ENCODE results near the gene FAM83D. TPM values are rescaled to one million over a fixed set of nuclear protein-coding genes. Genes with fewer than 3 reads are reported as not detected.
"Not testable (repeated sequence)": the region's sequence is repeated elsewhere in the genome, so short reads cannot be mapped to it uniquely, and the experiment has no call there.

The FAM83D gene
- total RNA-seq, 1 donor from 2014 or later, result 4.6 TPM

DNA sequence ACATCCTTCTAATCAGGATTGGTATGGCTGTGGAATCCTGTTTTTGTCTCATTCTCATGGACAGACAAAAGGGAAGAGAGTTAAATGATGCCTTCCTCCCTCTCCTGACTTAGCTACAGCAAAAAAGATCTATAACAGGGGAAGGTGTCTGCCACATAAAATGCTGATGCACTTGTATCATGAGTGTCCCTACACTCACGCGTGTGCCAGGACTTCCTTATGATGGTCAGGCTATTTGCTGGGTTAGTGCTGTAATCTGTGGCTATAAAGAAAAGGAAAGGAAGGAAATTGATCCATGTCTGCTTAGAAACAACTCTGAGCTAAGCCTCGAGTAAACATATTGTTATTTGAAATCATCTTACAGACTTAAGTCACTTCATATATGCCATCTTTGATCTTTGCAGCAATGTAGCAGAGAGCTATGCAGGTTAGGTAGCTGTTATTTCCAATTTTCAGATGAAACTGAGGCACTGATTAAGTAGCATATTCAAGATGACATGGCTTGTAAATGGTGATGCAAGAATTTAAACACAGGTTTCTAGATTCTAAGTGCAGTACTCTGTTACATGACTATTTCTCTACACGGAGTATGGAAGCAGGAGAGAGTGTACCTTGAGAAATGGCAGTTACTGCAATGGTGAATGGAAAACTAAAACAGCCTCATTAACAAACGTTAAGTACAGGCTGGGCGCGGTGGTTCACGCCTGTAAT lies 27.6 kb downstream of the FAM83D start:
- Mint-ChIP-seq H3K9me3 (ENCODE audit: unreplicated experiment) (no peaks in the 10 kb centered on the region), H3K4me1 (ENCODE audit: unreplicated experiment) (no peaks in the 10 kb centered on the region), H3K27ac (ENCODE audit: unreplicated experiment) (no peak overlapping the region), H3K36me3 (ENCODE audit: unreplicated experiment) (peaks cover 4% of the 10 kb centered on the region), H3K4me3 (ENCODE audit: unreplicated experiment) (no peak overlapping the region), H3K27me3 (ENCODE audit: unreplicated experiment) (no peaks in the 10 kb centered on the region)
- DNase-seq (ENCODE audit: extremely low spot score, unreplicated experiment), result no peak
- TF ChIP-seq, protein P1, sequence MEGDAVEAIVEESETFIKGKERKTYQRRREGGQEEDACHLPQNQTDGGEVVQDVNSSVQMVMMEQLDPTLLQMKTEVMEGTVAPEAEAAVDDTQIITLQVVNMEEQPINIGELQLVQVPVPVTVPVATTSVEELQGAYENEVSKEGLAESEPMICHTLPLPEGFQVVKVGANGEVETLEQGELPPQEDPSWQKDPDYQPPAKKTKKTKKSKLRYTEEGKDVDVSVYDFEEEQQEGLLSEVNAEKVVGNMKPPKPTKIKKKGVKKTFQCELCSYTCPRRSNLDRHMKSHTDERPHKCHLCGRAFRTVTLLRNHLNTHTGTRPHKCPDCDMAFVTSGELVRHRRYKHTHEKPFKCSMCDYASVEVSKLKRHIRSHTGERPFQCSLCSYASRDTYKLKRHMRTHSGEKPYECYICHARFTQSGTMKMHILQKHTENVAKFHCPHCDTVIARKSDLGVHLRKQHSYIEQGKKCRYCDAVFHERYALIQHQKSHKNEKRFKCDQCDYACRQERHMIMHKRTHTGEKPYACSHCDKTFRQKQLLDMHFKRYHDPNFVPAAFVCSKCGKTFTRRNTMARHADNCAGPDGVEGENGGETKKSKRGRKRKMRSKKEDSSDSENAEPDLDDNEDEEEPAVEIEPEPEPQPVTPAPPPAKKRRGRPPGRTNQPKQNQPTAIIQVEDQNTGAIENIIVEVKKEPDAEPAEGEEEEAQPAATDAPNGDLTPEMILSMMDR (IDR thresholded peaks at IDR 0.05), result no peak

DNA sequence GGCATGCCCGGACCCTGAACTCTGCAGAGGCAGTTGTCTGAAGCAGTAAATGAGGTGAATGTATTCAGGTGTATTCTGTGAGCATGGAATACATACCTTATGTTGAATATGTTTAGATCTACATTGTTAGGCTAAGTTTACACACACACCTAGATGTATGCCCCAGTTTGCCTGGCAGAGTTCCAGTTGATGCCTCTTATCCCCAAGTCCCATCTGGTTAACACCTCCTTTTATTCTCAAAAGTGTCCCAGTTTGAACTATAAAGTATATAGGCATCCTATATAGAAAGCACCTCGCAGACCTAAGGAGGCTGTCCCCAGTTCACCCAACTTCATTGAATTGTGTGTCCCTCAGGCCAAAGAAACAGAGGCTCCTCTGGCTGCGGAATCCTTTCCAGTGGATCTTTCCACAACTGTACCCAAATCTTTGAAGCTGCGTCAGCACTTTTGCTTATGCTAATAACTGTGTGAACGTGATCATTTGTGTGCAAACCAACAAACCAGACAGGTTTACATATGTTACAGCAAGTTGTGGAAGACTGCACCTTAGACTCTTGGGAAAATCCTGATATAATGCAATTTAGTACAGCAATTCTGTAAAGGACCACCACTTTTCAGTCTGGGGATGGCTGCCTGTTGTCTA lies 31.1 kb downstream of the FAM83D start:
- TF ChIP-seq, protein P1 (IDR thresholded peaks at IDR 0.05), result no peak
- Mint-ChIP-seq H3K4me1 (ENCODE audit: unreplicated experiment) (peaks cover 9% of the 10 kb centered on the region), H3K4me3 (ENCODE audit: unreplicated experiment) (no peak overlapping the region), H3K27ac (ENCODE audit: unreplicated experiment) (no peak overlapping the region), H3K9me3 (ENCODE audit: unreplicated experiment) (no peaks in the 10 kb centered on the region), H3K27me3 (ENCODE audit: unreplicated experiment) (no peaks in the 10 kb centered on the region), H3K36me3 (ENCODE audit: unreplicated experiment) (no peaks in the 10 kb centered on the region)
- DNase-seq (ENCODE audit: extremely low spot score, unreplicated experiment), result no peak

DNA sequence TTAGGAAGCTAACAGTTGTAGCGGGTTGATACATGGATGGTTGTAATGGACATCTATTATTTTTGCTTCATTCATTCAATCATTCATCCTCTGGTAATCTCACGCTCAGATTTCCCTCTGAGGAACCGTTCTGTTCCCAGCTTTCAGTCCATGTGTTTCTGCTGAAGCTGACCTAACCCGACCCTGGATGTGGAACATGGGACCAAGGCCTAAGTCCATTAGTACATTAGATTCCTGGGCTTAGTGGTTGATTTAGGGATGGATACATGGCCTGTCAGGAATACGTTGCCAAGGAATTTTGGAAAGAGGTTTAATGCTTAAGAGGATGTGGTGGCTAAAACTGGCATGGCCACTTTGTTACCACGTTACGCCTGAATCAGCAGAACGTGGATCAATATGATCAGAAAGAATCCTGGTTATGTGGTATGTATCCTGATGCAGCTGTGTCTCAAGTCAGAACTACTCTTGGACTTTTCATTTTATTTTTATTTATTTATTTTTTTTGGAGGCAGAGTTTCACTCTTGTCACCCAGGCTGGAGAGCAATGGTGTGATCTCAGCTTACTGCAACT lies 31.8 kb downstream of the FAM83D start:
- H3K27ac Mint-ChIP-seq (ENCODE audit: unreplicated experiment), result no peak overlapping the region
- TF ChIP-seq, protein P1 (IDR thresholded peaks at IDR 0.05), result no peak
- H3K4me3 Mint-ChIP-seq (ENCODE audit: unreplicated experiment), result no peak overlapping the region
- no peaks in the 10 kb centered on the region for H3K9me3 Mint-ChIP-seq (ENCODE audit: unreplicated experiment)
- peaks cover 15% of the 10 kb centered on the region for H3K4me1 Mint-ChIP-seq (ENCODE audit: unreplicated experiment)
- H3K36me3 Mint-ChIP-seq (ENCODE audit: unreplicated experiment), result no peaks in the 10 kb centered on the region
- DNase-seq (ENCODE audit: extremely low spot score, unreplicated experiment), result no peak
- no peaks in the 10 kb centered on the region for H3K27me3 Mint-ChIP-seq (ENCODE audit: unreplicated experiment)

DNA sequence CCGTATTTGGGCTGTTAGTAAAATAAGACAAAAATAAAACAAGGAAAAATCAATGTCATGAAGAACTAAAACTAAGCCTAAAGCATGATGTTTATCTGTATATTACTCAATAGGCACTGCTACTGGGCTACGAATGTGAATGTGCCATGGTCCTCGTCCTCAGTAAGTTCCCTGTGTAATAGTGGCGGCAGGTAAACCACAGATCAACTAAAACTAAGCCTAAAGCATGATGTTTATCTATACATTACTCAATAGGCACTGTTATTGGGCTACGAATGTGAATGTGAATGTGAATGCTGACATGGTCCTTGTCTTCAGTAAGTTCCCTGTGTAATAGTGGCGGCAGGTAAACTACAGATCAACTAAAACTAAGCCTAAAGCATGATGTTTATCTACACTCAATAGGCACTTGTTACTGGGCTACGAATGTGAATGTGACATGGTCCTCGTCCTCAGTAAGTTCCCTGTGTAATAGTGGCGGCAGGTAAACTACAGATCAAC lies 34.0 kb downstream of the FAM83D start:
- not testable (repeated sequence) for H3K4me3 Mint-ChIP-seq (ENCODE audit: unreplicated experiment); DNase-seq (ENCODE audit: extremely low spot score, unreplicated experiment); H3K27ac Mint-ChIP-seq (ENCODE audit: unreplicated experiment); H3K9me3 Mint-ChIP-seq (ENCODE audit: unreplicated experiment); H3K36me3 Mint-ChIP-seq (ENCODE audit: unreplicated experiment); H3K27me3 Mint-ChIP-seq (ENCODE audit: unreplicated experiment)
- peaks cover 24% of the 10 kb centered on the region for H3K4me1 Mint-ChIP-seq (ENCODE audit: unreplicated experiment)

DNA sequence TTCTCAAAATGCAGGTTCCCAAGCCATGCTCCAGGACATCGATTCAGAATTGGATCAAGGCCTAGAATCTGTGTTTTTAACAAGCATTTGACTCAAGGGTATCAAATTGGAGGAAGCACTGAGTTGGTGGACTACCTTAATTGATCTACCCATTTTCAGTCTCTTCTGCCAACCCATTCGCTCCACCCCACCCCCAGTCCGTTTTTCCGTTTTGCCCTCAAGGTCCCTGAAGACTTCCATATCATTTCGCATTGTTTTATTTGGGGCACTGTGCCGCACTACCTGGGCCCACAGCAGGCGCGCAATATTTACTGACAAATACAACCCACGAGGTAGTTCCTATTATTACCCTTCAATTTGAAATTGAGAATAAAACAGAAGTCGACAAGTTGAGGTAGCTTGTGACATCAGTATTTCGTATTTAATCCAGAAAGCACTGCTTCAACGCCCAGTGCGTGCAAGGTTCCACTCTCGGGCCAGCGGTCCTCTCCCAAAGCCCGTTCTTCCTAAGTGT lies 35.4 kb downstream of the FAM83D start:
- Mint-ChIP-seq H3K27me3 (ENCODE audit: unreplicated experiment) (no peaks in the 10 kb centered on the region), H3K36me3 (ENCODE audit: unreplicated experiment) (peaks cover 5% of the 10 kb centered on the region), H3K27ac (ENCODE audit: unreplicated experiment) (peak overlapping the region; percentile 92), H3K4me1 (ENCODE audit: unreplicated experiment) (peaks cover 24% of the 10 kb centered on the region), H3K9me3 (ENCODE audit: unreplicated experiment) (no peaks in the 10 kb centered on the region), H3K4me3 (ENCODE audit: unreplicated experiment) (peak overlapping the region; percentile 95)
- DNase-seq (ENCODE audit: extremely low spot score, unreplicated experiment), result no peak
- TF ChIP-seq, protein P1 (IDR thresholded peaks at IDR 0.05), result no peak

Data from osteocyte (in vitro differentiated cells).